Smooth muscle cell (in vitro differentiated cells): ENCODE results near the gene AGRP. TPM values are rescaled to one million over a fixed set of nuclear protein-coding genes. Genes with fewer than 3 reads are reported as not detected.

ENCODE experiments used
- DNase-seq: peaks from one replicate; lab custom pipeline; 2025; ENCODE audit not compliant: unreplicated experiment; lab: John Stamatoyannopoulos, UW
- H2AFZ ChIP-seq: fragments of 200-600 bp; sonication (generic); 2 replicates; pipeline ENCODE4 v1.6.0; 2016; ENCODE audit warnings: antibody characterized with exemption, low read depth, mild to moderate bottlenecking
- H3F3A ChIP-seq: fragments of 200-600 bp; sonication (generic); 2 replicates; pipeline ENCODE4 v1.6.0; 2017; ENCODE audit warnings: antibody characterized with exemption, low read depth
- H3K27ac ChIP-seq: fragments of 200-600 bp; sonication (generic); 2 replicates; pipeline ENCODE4 v1.5.1; 2016; ENCODE audit warnings: low read depth, mild to moderate bottlenecking
- H3K27me3 ChIP-seq: fragments of 200-600 bp; sonication (generic); 2 replicates; pipeline ENCODE4 v1.6.1; 2016; ENCODE audit warnings: low read depth, mild to moderate bottlenecking
- H3K36me3 ChIP-seq: fragments of 200-600 bp; sonication (generic); 2 replicates; pipeline ENCODE4 v1.5.1; 2016; ENCODE audit warnings: low read depth
- H3K4me1 ChIP-seq: fragments of 200-600 bp; sonication (generic); 2 replicates; pipeline ENCODE4 v1.5.1; 2016; ENCODE audit warnings: low read depth
- H3K4me2 ChIP-seq: fragments of 200-600 bp; sonication (generic); 2 replicates; pipeline ENCODE4 v1.6.0; 2016; ENCODE audit warnings: mild to moderate bottlenecking
- H3K4me3 ChIP-seq: fragments of 200-600 bp; sonication (generic); 2 replicates; pipeline ENCODE4 v1.5.1; 2016; ENCODE audit warnings: mild to moderate bottlenecking
- H3K79me2 ChIP-seq: fragments of 200-600 bp; sonication (generic); 2 replicates; pipeline ENCODE4 v1.6.0; 2016; ENCODE audit warnings: low read depth, mild to moderate bottlenecking
- H3K9ac ChIP-seq: fragments of 200-600 bp; sonication (generic); 2 replicates; pipeline ENCODE4 v1.6.0; 2016; ENCODE audit warnings: low read depth
- H3K9me3 ChIP-seq: fragments of 200-600 bp; sonication (generic); replicated peaks from 2 replicates; pipeline ENCODE4 v1.5.1; 2016; ENCODE audit warnings: low read depth
- H4K20me1 ChIP-seq: fragments of 200-600 bp; sonication (generic); 2 replicates; pipeline ENCODE4 v1.6.0; 2016; ENCODE audit warnings: low read depth
- CTCF ChIP-seq: fragments of 200-600 bp; sonication (generic); IDR thresholded peaks from 2 replicates; pipeline ENCODE4 v1.5.1; 2017; ENCODE audit warnings: borderline replicate concordance, mild to moderate bottlenecking, antibody characterized with exemption; ENCODE audit not compliant: insufficient read depth, poor library complexity, severe bottlenecking
- WGBS: methylation state at CpG from one replicate; pipeline ENCODE4 v1.1.7; 2016; ENCODE audit warnings: low lambda C conversion rate; 5-methylcytosine and 5-hydroxymethylcytosine counted together
- polyA plus RNA-seq: library from polyadenylated mRNA; unstranded; fragments of >200 nt; fragmentation: Nextera tagmentation; extraction: Ambion mirVana; gene quantifications from 2 replicates; pipeline ENCODE4 v1.2.1, GENCODE V29; 2016
- total RNA-seq: library from RNA; depleted of rRNA; stranded (reverse); fragments of >200 nt; gene quantifications from 2 replicates; pipeline ENCODE4 v1.2.3, GENCODE V29; 2014

The AGRP gene, protein sequence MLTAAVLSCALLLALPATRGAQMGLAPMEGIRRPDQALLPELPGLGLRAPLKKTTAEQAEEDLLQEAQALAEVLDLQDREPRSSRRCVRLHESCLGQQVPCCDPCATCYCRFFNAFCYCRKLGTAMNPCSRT
- total RNA-seq = not detected in 2 replicates
- not detected in 2 replicates for polyA plus RNA-seq

- no peaks in the 10 kb centered on the region for H3K9me3 ChIP-seq
- no peak within 1 kb of the TSS for H3K9ac ChIP-seq
- H2AFZ ChIP-seq = no peak within 1 kb of the TSS
- peaks cover 16% of the 10 kb centered on the region for H4K20me1 ChIP-seq
- H3F3A ChIP-seq = no peaks in the 10 kb centered on the region
- H3K4me2 ChIP-seq = no peak within 1 kb of the TSS
- H3K79me2 ChIP-seq = peaks cover 20% of the 10 kb centered on the region
- WGBS = over 99% methylated on average over 6 of the region's 6 CpGs
- H3K27me3 ChIP-seq = no peaks in the 10 kb centered on the region
- no peak within 1 kb of the TSS for H3K27ac ChIP-seq
- DNase-seq = no peak
- no peak within 1 kb of the TSS for H3K4me3 ChIP-seq
- no peaks in the 10 kb centered on the region for H3K4me1 ChIP-seq
- no peak for TF ChIP-seq CTCF
- H3K36me3 ChIP-seq = no peaks in the 10 kb centered on the region
These were observed at the start of gene AGRP for GRCh38 chr16:67483150-67483549. Gene AGRP (minus strand): TSS chr16:67483547. CDS start chr16:67483398, 149 bp downstream.

GRCh38 chr16:67531247-67531646 lies 47.9 kb upstream of the AGRP start:
- Histone ChIP-seq H3K9ac (no peak overlapping the region), H3K9me3 (no peaks in the 10 kb centered on the region), H3K4me1 (peaks cover 15% of the 10 kb centered on the region), H3K27me3 (no peaks in the 10 kb centered on the region), H3K36me3 (no peaks in the 10 kb centered on the region), H2AFZ (no peak overlapping the region), H3K4me3 (no peak overlapping the region), H4K20me1 (peaks cover 60% of the 10 kb centered on the region), H3F3A (peaks cover 17% of the 10 kb centered on the region), H3K27ac (peak overlapping the region; percentile 19), H3K79me2 (peaks cover 37% of the 10 kb centered on the region), H3K4me2 (no peak overlapping the region)
- no peak for DNase-seq
- WGBS = 92% methylated on average over 4 of the region's 4 CpGs
- no peak for TF ChIP-seq CTCF

- H3K4me3 ChIP-seq = peak overlapping the region; percentile 92
- no peaks in the 10 kb centered on the region for H3K9me3 ChIP-seq
- no peaks in the 10 kb centered on the region for H3K27me3 ChIP-seq
- peak; percentile 40 for DNase-seq
- peak overlapping the region; percentile 100 for H3K4me2 ChIP-seq
- H2AFZ ChIP-seq = peak overlapping the region; percentile 79
- H3K36me3 ChIP-seq = no peaks in the 10 kb centered on the region
- H4K20me1 ChIP-seq = peaks cover 51% of the 10 kb centered on the region
- H3F3A ChIP-seq = peaks cover 17% of the 10 kb centered on the region
- peak overlapping the region; percentile 87 for H3K27ac ChIP-seq
- 14% methylated on average over 24 of the region's 48 CpGs for WGBS
- TF ChIP-seq CTCF = no peak
- peak overlapping the region; percentile 95 for H3K9ac ChIP-seq
- peaks cover 15% of the 10 kb centered on the region for H3K4me1 ChIP-seq
- H3K79me2 ChIP-seq = peaks cover 37% of the 10 kb centered on the region
These were observed 46.9 kb upstream of the AGRP start for GRCh38 chr16:67530013-67530939.
